GM18873 (cell line): ENCODE data around the gene AUTS2.
"Not testable (repeated sequence)": the region's sequence is repeated elsewhere in the genome, so short reads cannot be mapped to it uniquely, and the experiment has no call there.

ENCODE experiments used
- ATAC-seq: cut with Tn5 transposase; IDR thresholded peaks from one replicate; pipeline ENCODE4 v1.9.1; 2021; ENCODE audit warnings: mild to moderate bottlenecking, moderate library complexity, moderate number of reproducible peaks; ENCODE audit not compliant: unreplicated experiment, low FRiP score

AUTS2 gene

DNA sequence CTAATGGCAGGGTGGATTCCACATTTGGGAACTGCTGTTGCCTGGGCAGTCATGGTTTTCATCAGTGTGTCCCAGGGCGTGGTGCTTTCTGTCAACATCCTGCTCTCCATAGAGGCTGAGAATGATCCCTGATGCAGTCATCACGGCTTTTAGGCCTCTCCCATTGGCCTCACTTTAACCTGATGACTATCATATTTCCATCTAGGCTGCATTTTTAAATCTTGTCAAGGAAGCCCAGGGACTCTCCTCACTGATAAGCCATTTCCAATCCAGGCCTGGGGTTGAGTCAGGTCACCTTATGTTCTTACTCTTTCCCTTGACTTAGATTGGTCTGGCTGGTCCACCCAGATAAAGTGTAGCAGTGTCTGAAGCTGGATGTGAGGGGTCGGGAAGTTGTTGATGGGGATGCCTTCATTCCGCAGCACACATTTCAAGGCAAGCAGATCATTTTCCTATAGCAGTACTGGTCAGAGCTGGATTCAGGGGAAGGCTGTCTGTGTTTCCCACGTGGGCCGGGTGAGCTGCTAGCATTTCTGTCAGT lies 177.0 kb downstream of the AUTS2 start:
- no peak for ATAC-seq

DNA sequence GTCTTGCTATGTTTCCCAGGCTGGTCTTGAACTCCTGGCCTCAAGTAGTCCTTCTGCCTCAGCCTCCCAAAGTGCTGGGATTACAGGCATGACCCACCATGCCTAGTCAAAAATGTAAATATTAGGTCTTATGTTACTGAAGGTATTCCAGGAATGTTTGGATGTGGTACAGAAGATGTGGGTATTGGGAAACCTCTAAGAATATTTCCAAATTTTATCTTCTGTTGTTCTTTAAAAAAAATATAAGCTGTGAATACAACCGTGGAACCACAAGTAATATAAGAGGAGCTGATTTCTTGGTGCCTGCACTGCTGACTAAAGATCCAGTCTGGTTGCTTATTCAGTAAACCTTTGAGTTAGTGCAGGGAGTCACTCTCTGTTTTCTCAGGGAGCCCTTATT lies 178.3 kb downstream of the AUTS2 start:
- ATAC-seq = no peak

DNA sequence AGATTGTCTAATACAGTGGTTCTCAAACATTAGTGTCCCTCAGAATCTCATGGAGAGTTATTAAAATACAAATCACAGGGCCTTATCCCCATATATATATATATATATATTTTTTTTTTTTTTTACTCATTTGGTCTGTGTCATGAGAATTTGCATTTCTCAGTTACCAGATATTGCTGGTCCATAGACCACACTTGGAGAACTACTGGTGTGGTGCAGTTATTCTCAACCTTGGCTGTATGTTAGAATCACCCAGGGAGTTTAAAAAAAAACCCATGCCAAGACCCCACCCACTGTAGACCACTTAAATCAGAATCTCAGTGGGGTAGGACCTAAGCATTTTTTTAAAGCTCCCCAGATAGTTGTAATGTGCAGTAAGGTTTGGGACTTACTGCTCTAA lies 179.9 kb downstream of the AUTS2 start:
- no peak for ATAC-seq

DNA sequence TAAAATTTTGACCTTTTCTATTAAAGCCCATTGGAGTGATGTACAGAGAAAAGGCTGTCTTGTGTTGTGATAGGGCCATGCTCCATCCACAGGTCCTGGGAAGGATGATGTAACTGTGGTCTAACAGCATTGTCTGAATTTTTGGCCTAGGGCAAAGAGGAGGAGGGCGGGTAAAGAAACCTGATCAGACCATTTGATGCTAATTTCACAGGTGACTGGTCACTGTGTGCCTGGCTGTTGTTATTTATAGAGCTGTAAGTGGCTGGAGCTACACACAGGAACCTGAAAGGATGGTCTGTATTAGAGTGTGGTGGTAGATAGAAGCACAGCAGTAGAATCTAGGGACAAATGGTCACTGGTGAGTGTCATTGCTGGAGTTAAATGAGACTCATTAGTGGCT lies 182.1 kb downstream of the AUTS2 start:
- ATAC-seq = no peak

- no peak for ATAC-seq
Measured at GRCh38 chr7:69781412-69781846, 183.2 kb downstream of the AUTS2 start.

- no peak for ATAC-seq
Measured at GRCh38 chr7:69782917-69783684, 184.8 kb downstream of the AUTS2 start.

DNA sequence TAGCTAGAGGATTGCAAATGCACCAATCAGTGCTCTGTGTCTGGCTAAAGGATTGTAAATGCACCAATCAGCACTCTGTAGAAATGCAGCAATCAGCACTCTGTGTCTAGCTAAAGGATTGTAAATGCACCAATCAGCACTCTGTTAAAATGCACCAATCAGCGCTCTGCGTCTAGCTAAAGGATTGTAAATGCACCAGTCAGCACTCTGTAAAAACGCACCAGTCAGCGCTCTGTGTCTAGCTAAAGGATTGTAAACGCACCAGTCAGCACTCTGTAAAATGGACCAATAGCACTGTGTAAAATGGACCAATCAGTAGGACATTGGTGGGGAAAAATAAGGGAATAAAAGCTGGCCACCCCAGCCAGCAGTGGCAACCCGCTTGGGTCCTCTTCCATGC lies 187.9 kb downstream of the AUTS2 start:
- ATAC-seq = not testable (repeated sequence)

GRCh38 chr7:69786730-69787395 lies 188.6 kb downstream of the AUTS2 start:
- ATAC-seq = no peak

- no peak for ATAC-seq
Measured at GRCh38 chr7:69787736-69788431, 189.6 kb downstream of the AUTS2 start.

- no peak for ATAC-seq
Measured at GRCh38 chr7:69789563-69789962, 191.3 kb downstream of the AUTS2 start.

- no peak for ATAC-seq
Measured at GRCh38 chr7:69790977-69791724, 192.9 kb downstream of the AUTS2 start.

DNA sequence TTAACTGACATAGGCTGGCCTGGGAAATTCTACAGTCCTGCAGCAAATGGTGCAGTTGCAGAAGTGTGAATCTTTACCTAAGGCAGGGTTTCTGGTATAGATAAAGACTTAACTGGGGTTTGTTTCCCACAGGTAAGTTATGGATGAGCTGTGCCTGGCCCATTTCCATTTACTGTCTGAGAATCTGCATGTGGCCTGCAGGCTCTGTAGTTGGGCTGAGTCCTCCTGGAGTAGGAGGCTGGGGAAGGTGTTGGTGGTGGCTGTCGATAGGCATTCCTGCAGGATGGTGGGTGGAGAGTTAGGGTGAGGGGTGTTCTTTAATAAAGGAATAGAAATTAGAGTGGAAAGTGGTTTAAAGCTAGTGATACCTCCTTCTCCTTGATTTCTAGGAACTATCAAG lies 193.5 kb downstream of the AUTS2 start:
- ATAC-seq = no peak

- ATAC-seq = no peak
Measured at GRCh38 chr7:69795932-69796331, 197.7 kb downstream of the AUTS2 start.

- no peak for ATAC-seq
Measured at GRCh38 chr7:69796416-69796815, 198.1 kb downstream of the AUTS2 start.

- no peak for ATAC-seq
Measured at GRCh38 chr7:69799048-69799697, 200.9 kb downstream of the AUTS2 start.

- ATAC-seq = no peak
Measured at GRCh38 chr7:69799990-69800389, 201.7 kb downstream of the AUTS2 start.

DNA sequence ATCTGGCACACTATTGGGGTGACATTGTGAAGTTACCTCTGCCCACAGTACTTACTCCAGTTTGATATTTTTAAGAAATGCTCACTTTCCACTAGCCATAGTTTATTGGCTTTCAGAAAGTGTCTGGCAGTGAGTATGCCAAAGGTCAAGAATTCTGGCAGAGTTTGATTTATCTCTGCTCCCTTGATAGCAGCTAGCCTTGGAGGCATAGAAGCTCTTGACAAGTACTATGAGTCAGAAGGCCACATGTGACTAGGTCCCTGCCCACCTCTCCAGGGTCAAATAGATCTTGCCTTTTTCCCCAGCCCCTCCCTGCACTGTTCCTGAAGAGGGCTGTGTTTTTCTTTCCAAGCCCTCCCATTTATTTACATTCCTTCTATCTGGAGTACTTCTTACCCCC lies 202.2 kb downstream of the AUTS2 start:
- no peak for ATAC-seq

- ATAC-seq = no peak
Measured at GRCh38 chr7:69801729-69802682, 203.7 kb downstream of the AUTS2 start.
